ENCODE measurements around the gene PCSK5.

DNA sequence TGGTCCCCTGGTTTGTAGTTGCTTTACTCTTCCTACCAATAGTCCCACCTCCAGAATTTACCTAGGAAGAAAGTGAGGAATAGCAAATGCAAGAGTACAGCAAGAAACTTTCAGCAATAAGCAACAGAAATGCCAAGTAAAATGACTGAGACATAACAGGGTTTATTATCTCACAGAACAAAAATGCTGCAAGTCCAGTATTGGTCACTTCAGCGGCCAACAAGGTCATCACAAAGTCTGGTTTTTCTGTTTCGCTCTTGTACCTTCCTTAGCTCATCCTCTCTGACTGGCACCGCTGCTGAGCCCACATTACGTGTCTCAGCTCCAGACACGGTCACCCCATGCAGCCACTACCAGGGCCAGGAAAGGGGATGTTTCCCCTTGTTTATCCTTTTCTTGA is 421.1 kb downstream of the PCSK5 start:
- TF ChIP-seq, protein P1, sequence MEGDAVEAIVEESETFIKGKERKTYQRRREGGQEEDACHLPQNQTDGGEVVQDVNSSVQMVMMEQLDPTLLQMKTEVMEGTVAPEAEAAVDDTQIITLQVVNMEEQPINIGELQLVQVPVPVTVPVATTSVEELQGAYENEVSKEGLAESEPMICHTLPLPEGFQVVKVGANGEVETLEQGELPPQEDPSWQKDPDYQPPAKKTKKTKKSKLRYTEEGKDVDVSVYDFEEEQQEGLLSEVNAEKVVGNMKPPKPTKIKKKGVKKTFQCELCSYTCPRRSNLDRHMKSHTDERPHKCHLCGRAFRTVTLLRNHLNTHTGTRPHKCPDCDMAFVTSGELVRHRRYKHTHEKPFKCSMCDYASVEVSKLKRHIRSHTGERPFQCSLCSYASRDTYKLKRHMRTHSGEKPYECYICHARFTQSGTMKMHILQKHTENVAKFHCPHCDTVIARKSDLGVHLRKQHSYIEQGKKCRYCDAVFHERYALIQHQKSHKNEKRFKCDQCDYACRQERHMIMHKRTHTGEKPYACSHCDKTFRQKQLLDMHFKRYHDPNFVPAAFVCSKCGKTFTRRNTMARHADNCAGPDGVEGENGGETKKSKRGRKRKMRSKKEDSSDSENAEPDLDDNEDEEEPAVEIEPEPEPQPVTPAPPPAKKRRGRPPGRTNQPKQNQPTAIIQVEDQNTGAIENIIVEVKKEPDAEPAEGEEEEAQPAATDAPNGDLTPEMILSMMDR (conservative IDR thresholded peaks at IDR 0.05; ENCODE audit: low read depth, low read length) = no peak
- TF ChIP-seq EZH2 (IDR thresholded peaks at IDR 0.05; ENCODE audit: borderline replicate concordance, low read depth, low read length, poor library complexity, severe bottlenecking) = no peak

Data from A673 (cell line).